CD4-positive, alpha-beta T cell treated with Interleukin-4 for 1 hour (primary cell): Measurements from ENCODE around the gene LPXN.
"Not testable (repeated sequence)": the region's sequence is repeated elsewhere in the genome, so short reads cannot be mapped to it uniquely, and the experiment has no call there.

ENCODE experiments used
- DNase-seq, 2 donors: peaks; one replicate each; pipeline ENCODE4 v3.0.0-alpha.2; 2020 to 2022

Gene LPXN

GRCh38 chr11:58578635-58579191 lies 3.1 kb upstream of the LPXN start, which contains the start of gene ZFP91:
Gene ZFP91, plus strand, starts transcription at chr11:58579063. Its CDS starts 219 bp downstream, at chr11:58579282.
- peak; percentile 98 for DNase-seq

GRCh38 chr11:58578136-58578634 lies 2.5 kb upstream of the LPXN start:
- peak; percentile 95 to 97 for DNase-seq

GRCh38 chr11:58577555-58578135 lies 2.0 kb upstream of the LPXN start:
- DNase-seq = peak; percentile 89 to 90

- peak in 1 of 2 donors; percentile 50 for DNase-seq
These were observed 1.3 kb upstream of the LPXN start for GRCh38 chr11:58576887-58577471.

- no peak for DNase-seq
These were observed 775 bp downstream of the LPXN start for GRCh38 chr11:58574881-58575280.

- DNase-seq = peak; percentile 62 to 69
These were observed 2.1 kb downstream of the LPXN start for GRCh38 chr11:58573451-58574104.

GRCh38 chr11:58572906-58573305 lies 2.8 kb downstream of the LPXN start:
- not testable (repeated sequence) for DNase-seq

GRCh38 chr11:58567889-58568512 lies 7.7 kb downstream of the LPXN start:
- DNase-seq = peak; percentile 82 to 85

- no peak for DNase-seq
These were observed 11.4 kb downstream of the LPXN start for GRCh38 chr11:58564231-58564630.

GRCh38 chr11:58562375-58562800 lies 13.3 kb downstream of the LPXN start:
- DNase-seq = peak in 1 of 2 donors; percentile 43

GRCh38 chr11:58561394-58562098 lies 14.1 kb downstream of the LPXN start:
- DNase-seq = no peak

GRCh38 chr11:58560842-58561241 lies 14.8 kb downstream of the LPXN start:
- DNase-seq = no peak

GRCh38 chr11:58549644-58550043 lies 26.0 kb downstream of the LPXN start:
- no peak for DNase-seq

- no peak for DNase-seq
These were observed 28.8 kb downstream of the LPXN start for GRCh38 chr11:58546841-58547240.

GRCh38 chr11:58531865-58532341 lies 43.8 kb downstream of the LPXN start:
- DNase-seq = no peak

GRCh38 chr11:58530236-58530635 lies 45.4 kb downstream of the LPXN start:
- peak; percentile 45 to 56 for DNase-seq

- DNase-seq = no peak
These were observed 48.2 kb downstream of the LPXN start for GRCh38 chr11:58527429-58527828.

GRCh38 chr11:58526721-58527120 lies 48.9 kb downstream of the LPXN start:
- DNase-seq = no peak

- DNase-seq = peak; percentile 76 to 81
These were observed 50.5 kb downstream of the LPXN start for GRCh38 chr11:58525037-58525614.

GRCh38 chr11:58524232-58525036 lies 51.2 kb downstream of the LPXN start:
- DNase-seq = peak; percentile 65 to 79

GRCh38 chr11:58513747-58514367 lies 61.8 kb downstream of the LPXN start:
- DNase-seq = peak in 1 of 2 donors; percentile 36
